GM18520 (cell line): Measurements from ENCODE around the gene C18orf63.

ENCODE experiments used
- ATAC-seq: cut with Tn5 transposase; IDR thresholded peaks from one replicate; pipeline ENCODE4 v1.9.1; 2021; ENCODE audit not compliant: unreplicated experiment

Gene C18orf63

GRCh38 chr18:74402806-74403433 lies 87.3 kb downstream of the C18orf63 start:
- ATAC-seq: no peak

- ATAC-seq: no peak
These were observed 92.2 kb downstream of the C18orf63 start for GRCh38 chr18:74407888-74408287.
